Left renal cortex interstitium (tissue), 4 donors: ENCODE data around the gene TASOR2. TPM values are rescaled to one million over a fixed set of nuclear protein-coding genes. Genes with fewer than 3 reads are reported as not detected.

Experiments used
- DNase-seq, 4 donors: peaks; one replicate each; pipeline ENCODE4 v3.0.0-alpha.2; 2013; ENCODE audit warnings: low read depth in 4 of 4, low spot score in 2 of 4, missing footprints in 1 of 4
- polyA plus RNA-seq, 4 donors: library from polyadenylated mRNA; unstranded; fragments of 120-200 nt; gene quantifications; one replicate each; pipeline ENCODE4 v1.2.1, GENCODE V29; 2013; ENCODE audit not compliant: insufficient read length in 4 of 4

TASOR2 gene, protein sequence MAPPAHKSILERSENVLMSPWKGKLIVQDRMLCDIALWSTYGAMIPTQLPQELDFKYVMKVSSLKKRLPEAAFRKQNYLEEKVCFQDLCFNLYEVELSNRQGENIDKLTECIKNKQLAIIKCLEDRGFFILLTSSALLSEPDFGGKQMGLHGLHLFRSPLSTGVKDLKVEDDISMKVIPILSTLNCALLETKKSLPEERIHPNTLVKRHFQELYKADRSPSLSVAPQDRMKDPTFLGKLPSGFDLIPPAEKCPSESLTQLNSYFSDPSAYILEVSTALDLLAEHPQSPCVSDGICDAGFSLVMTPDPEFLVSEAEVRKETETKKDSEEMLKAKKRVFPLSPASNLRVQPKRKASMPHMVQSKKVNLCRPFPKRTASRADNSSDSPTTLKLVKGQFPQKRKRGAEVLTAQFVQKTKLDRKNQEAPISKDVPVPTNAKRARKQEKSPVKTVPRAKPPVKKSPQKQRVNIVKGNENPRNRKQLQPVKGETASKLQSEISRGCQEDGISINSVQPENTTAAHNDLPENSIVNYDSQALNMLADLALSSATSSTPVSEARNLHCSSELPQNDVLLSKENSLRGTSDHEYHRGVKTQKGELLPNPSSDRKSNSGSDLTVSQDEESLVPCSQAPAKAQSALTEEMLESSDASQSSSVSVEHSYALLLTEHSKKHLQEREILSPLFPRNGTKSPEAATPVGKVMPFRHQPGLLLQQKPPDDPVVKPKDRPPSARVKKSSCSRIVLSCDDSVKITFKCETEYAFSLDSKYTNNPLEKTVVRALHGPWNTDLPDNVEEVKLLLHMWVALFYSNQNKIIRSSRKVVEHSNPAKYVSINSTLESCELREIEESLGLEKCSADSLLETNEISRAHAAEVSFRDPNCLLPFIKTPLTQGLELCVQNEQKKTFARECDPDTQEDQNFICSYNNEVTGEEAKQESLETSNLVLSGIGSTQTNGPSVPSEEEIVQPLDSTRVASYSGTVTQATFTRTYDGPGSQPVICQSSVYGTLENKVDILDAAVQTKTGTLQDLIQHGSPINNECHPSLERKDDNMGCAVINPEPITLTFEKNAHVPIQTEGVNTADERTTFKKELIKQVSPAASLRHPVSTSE (N-terminal part only)
- polyA plus RNA-seq = 10 to 100 TPM; 28.1 to 42.1 (median 35.0) TPM

DNA sequence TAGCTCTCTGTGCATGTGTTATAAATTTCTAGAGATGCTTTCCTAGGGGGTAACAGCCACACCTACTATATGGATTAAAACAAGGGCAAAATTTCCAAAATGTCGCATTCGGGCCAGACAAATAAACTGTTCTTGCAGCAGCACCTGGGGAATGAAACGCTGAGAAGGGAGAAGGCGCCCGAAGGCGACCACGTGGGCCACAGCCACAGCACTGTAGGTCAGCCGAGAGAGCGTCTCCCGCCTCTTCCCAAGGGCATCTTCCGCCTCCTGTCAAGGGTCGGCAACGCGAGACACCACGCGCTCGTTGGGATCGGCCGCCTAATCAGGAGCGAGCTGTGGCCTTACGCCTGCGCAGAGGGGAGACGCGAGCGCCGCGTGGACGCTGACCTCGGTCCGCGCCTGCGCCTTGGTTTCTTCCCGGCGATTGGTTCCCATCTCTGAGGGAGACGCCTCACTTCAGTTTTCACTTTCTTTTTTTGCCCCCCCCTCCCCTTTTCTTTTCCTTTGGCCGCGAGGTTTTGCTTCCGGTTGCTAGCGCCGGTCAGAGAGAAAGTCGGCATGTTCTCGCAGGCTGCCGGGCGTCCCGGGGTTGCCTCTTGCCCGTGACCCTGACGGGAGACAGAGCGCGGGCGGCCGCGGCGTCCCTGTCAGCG, at the start of gene TASOR2:
Gene TASOR2 (plus strand): TSS at position 521 of the 653 bp plus-strand sequence. CDS start 35,805 bp downstream, outside the sequence.
- DNase-seq = peak; percentile 87 to 97 (median 91)

DNA sequence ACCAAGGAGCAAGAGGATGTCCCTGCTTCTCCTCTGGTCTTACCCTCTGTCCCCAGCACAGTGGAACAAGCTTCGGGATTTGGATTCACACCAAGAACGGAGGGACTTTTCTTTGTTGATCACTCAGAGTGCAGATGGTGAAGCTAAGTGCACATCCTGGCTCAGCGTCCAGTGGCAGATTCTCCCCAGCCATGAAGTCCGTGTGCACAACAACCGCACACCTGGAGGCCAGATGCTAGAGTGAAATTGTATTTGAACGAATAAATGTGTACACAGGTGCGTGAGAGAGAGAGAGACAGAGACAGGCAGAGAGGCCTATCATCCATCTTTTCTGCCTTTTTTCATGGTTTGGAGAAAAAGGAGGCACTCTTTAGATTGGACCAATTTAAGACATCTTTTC, 49.7 kb upstream of the TASOR2 start:
- no peak for DNase-seq

DNA sequence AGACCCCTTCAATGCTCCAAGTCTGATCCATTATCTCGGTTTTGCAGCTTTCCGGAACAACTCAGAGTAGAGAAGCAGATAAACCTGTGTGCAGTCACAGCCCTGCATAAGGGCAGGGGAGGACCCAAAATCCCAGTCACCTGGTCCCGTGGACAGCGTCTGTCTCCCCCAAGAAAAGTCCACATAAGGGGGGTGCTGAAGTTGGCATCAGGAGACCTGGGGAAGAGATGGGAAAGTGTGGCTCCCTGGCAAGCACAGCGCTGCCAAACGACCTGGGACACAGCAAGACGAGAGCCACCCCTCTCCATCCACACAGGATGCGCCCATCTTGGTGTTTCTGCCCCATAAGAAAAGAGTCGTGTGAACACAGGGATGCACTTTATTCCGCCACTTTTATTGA, 46.1 kb upstream of the TASOR2 start:
- DNase-seq = no peak

DNA sequence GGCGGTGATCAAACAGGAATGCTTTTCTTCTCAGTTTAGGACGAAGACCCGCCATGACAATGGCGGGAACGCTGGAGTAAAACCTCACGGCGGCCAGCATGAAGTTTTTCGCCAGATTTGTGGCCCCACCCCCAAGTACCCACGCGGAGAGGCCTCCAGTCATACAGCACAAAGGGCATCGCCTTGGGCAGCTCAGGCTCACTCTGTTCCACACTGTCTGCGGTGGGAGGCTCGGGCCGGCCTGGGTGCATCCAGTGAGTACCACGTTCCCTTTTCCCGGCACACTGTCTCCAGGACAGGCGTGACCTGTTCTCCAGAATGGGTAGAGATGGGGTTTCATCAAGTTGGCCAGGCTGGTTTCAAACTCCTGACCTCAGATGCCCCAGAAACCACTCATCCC, 45.6 kb upstream of the TASOR2 start:
- DNase-seq = no peak

DNA sequence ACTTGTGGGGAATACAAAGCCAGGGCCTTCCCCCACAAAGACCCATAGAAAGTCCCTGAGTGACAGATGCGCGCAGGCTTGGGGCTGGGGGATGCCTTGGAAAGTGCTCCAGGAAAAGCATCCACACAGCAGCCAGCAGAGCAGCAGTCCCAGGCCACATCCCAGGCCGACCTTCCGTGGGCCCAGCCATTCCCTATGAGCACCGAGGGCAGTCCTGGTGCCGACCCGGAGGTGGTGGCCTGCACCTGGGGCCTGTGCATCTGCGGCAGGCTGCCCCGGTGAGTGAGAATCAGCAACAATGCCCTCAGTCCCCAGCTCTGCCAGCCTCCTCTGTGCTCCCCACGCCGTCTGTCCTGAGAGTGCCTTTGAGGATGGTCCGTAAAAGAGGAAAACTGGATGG, 44.6 kb upstream of the TASOR2 start:
- no peak for DNase-seq

DNA sequence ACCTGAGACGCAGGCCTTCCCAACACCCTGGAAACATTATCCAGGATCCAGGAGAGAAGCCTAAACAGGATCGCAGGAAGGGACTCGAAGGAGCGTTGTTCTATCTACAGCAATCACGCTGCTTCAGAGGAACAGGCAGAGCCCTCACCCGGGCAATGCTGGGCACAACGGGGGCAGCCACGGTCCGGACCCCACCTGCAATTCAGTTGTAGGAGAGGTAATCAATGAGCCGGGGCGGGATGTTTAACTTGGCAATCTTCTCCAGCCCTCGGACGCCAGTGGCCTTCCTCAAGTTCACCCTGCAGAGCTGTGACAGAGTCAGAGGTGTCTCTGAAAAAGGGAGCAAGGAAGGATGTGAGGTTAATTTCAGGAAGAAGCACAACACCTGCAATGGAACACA, 44.1 kb upstream of the TASOR2 start:
- no peak for DNase-seq

DNA sequence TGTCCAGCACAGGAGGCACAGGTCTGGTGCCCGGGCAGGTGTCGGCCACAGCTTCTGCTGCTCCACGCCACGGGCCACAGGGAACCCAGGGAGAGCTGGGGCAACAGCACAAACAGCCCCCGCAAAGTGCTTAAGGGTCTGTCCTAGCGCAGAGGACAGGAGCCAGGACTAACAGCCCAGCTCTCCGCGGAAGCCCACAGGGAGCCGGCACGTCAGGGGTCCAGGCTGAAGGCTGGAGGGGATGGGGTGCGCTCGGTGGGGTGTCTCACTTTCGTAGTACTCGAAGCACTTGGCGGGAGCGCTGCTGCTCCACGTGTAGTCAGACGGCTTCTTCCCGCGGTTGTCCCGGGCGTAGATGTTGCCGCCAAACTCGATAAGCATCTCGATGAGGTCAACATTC, 43.1 kb upstream of the TASOR2 start:
- DNase-seq = no peak

DNA sequence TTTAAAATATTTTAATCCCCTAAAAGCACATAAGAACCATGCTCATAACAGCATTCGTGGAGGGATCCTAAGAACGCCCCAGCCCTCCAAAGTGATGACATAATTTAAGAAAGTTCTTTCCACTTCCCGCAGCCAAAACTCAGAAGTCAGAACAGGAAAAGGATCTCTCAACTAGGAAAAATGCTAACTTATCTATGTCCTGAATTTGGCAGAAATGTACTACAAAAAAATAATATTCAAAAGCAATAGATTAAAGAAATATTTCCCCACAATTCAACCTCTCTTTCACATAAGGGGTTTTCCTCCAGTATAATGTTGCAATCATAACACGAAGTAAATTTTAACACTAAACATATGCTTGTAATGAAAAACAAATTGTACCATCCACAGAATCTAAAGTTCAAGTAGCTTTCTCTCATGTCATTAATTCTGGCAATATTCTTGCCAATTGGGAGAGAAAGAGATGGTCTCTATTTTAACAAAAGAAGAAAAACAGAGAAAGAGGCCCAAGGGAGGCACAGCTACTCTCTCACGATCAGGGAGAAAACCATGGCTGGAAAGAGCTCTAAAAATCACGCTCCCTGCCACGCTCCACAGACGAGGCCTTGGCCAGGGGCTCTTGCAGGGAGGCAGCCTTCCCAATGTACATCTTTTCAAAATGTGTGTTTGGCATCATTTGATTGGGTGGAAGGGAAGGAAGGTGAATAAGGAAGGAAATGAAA, 41.1 kb upstream of the TASOR2 start:
- no peak for DNase-seq

DNA sequence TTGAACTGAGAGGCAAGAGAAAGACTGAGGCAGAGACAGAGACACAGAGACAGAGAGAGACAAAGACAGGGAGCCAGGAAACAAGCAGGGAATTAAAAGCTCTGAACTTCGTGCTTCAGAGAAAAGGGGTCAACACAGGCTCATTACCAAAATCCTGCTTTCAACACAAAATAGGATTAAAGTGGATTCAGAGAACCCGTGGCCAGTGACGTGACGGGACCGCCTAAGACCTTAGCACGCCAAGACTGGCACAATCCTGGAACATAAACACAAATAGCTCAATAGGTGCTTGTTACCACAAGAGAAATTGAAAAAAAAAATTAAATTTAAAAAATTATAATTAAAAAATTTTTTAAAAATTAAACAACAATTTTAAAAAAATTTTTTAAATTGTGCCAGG, 39.7 kb upstream of the TASOR2 start:
- no peak for DNase-seq

DNA sequence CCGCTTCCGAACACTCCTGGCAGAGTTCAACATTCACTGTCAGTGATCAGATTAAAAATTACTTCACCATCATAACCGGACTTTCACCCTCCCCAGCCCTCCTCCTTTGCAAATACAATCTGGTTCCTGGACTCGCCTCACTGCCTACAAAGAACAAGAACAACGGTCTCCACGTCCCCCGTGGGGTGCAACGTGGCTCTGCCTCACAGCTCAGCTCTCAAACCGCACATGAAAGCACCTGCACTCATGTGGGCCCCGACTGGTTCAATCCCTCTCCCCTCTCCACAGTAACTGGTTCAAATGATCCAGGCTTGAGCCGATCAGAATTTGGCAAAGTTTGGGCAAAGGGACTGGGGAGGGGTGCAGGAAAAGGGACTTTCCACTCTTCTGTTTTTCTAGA, 39.3 kb upstream of the TASOR2 start:
- no peak for DNase-seq

DNA sequence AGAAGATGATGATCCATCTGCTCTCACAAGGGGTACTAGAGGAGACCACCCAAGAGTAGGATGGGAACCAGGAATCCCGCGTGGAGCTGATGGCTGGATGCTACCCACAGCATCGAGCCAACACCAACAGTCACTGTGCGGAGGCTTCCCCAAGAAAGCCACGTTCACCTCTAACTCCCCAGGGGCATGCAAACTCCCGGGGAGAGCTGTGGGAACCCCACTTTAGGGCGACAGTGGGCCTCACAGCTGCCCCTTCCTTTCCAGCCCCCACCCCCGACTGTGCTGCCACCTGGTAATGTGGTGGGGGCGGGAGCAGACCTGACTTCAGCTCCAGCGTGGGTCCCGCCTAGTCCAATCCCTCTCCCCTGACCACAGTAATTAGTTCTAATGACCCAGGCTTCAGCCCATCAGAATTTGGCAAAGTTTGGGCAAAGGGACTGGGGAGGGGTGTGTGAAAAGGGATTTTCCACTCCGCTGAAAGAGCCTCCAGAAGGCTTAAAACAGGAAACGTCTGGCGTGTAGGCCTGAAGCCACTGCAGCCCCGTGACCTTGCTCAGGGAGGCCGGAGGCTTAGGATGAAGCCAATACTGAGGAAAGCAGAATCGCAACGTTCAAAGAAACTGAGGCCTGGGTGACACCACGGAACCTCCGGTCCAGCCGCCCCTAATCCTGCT, 38.6 kb upstream of the TASOR2 start:
- no peak for DNase-seq

DNA sequence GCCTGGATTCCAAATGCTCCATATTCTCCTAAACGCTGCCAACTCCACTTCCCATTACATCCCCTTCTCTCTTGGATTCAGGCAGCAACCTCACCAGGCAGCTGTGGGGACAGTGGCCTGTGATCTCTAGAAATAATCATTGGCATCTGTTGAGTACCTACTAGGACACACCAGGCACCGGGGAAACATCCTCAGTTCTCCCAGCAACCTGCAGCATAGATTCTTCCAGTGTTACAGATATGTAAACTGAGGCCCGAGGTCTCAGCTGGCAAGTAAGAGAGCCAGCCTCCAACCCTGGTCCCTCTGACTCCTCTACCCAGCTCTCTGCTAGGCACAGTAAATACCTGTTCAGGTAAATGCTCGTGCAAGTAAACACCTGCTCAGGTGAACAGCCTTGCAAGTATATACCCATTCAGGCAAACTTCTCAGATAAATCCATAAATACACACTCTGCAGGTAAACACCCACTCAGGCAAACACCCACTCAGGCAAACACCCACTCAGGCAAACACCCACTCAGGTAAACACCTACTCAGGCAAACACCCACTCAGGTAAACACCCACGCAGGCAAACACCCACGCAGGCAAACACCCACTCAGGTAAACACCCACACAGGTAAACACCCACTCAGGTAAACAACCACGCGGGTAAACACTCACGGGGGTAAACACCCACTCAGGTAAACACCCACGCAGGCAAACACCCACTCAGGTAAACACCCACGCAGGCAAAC, 37.0 kb upstream of the TASOR2 start:
- no peak for DNase-seq

DNA sequence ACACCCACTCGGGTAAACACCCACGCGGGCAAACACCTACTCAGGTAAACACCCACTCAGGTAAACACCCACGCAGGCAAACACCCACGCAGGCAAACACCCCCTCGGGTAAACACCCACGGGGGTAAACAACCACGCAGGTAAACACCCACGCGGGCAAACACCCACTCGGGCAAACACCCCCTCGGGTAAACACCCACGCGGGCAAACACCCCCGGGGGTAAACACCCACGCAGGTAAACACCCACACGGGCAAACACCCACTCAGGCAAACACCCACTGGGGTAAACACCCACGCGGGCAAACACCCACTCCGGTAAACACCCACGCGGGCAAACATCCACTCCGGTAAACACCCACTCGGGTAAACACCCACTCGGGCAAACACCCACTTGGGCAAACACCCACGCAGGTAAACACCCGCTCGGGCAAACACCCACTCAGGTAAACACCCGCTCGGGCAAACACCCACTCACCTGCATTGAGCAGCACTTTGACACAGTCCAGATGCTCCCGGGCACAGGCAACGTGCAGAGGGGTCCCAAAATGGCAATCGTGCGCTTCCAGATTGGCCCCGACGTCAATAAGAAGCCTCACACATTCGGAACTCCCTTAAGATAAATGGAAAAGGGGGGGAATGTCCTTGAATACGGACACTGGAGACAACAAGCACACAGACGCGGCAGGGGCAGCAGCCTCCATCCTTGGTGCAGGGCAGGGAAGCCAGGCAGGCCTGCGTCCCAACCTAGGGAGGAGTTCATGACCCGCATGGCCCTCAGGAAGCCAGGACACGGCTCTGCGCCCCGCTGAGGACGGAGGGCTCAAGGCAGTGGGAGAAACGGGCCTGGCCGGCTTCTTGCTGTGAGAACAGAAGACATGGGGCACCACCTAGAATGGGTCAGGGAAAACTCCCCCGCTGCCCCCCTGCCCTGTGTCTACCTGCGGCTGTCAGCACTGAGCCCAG, 35.9 kb upstream of the TASOR2 start:
- DNase-seq = no peak

DNA sequence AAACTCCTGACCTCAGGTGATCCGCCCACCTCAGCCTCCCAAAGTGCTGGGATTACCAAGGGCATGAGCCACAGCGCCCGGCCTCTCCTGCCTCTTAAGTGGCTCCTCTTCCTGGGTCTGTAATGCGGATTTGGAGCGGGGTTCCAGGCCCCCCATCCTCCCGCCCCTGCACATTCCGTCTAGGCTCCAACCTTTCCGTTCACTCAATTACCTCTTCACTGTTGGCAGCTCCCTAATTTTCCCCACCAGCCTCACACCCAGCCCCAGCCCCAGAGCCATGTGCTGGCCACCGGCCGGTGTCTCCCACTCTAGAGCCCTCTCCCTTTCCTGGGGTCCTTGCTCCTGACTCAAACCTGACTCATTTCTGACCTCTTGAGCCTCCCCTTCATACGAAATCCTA, 34.9 kb upstream of the TASOR2 start:
- DNase-seq = no peak

DNA sequence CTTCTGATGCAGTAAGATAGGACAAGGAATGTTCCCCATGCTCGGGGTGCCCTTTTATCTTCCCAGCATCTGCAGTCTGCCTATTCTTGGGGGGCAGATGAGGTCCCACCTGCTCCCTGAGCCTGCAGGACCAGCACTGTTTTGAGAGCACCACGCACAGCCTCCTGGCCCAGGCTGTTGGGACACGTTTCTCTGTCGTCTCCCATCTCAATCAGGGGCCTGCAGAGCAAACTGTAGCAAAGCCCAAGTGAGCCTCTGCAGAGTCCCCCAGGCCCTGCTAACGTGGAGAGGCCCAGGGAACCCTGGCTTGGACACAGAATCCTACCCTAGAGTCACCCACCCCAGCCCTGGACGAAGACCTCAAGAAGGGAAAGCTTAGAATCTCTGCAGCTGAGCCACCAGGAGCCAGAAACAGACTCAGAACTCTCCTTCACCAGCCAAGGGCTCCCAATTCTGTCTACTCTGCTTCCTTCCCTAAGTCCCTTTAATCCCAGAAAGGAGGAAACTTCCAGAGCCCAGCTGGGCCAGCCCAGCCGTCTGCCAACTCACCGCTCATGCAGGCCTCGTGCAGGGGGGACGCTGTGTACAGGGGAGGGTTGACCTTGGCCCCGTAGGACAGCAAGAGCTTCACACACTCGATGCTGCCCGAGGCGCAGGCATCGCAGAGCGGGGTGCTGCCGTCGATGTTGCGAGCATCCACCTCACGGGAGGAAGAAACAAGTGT, 33.8 kb upstream of the TASOR2 start:
- DNase-seq = no peak

DNA sequence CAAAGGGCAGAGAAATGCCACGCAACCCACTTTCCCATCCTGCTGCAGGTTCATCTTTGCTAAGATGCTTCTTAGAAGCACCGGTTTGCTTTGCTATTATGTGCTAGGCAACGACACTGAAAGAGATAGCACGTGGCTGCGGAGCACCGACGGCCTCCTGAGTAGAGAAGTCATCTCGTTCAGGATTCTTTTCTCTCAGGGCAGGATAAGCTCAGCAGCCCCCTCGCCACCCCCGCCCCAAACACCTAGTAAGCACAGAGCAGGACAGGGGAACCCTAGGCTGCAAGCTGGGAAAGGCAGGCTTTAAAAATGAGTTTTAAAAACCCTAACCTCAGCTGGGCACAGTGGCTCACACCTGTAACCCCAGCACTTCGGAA, 33.3 kb upstream of the TASOR2 start:
- no peak for DNase-seq

DNA sequence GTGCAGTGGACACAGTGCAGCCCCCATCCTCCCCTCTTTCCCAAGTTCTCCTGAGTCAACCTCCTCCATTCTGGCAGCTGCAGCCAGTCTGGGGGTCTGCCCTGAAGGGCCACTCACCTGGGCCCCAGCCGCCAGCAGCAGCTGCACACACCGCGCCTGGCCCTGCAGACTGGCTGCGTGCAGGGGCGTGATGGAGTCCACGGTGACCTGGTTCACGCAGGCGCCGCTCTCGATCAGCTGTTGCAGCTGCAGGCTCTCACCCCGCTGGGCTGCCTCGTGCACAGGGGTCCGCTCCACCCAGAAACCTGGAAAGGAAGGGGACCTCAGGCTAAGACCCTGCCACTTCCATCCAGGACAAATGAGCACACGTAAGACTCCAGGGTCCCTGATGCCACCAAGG, 31.9 kb upstream of the TASOR2 start:
- no peak for DNase-seq
